CD14-positive monocyte (primary cell): ENCODE results near the gene COL12A1. TPM values are rescaled to one million over a fixed set of nuclear protein-coding genes. Genes with fewer than 3 reads are reported as not detected.
A peak's percentile ranks its signal among the peaks of the same experiment; 100 is the strongest.

Source experiments
- DNase-seq, 3 donors: peaks; one replicate each; pipeline ENCODE4 v3.0.0-alpha.2; 2011 to 2022
- H2AFZ ChIP-seq: 2 replicates; pipeline ENCODE4 v1.6.0; 2012; ENCODE audit warnings: mild to moderate bottlenecking, low read depth, low read length, inconsistent platforms; ENCODE audit not compliant: insufficient read depth, poor library complexity, severe bottlenecking
- H3K27ac ChIP-seq, 2 donors: 1 replicate in 1 of 2; 2 replicates in 1 of 2; pipeline ENCODE4 v1.5.1; 2012 to 2013; ENCODE audit warnings: low read length in 2 of 2, control low read depth in 1 of 2, inconsistent platforms in 1 of 2, low read depth in 1 of 2, mild to moderate bottlenecking in 1 of 2
- H3K27me3 ChIP-seq, 2 donors: one replicate each; pipeline versions ENCODE4 v1.6.0 to v1.6.1; 2011 to 2013; ENCODE audit warnings: low read length in 2 of 2; ENCODE audit not compliant: control insufficient read depth in 2 of 2, insufficient read depth in 2 of 2
- H3K36me3 ChIP-seq, 2 donors: replicated peaks in 1 of 2; 1 replicate in 1 of 2; 2 replicates in 1 of 2; pipeline versions ENCODE4 v1.5.1 to v1.6.1; 2012 to 2013; ENCODE audit warnings: low read length in 2 of 2, control low read depth in 1 of 2, inconsistent platforms in 1 of 2, mild to moderate bottlenecking in 1 of 2; ENCODE audit not compliant: insufficient read depth in 2 of 2, control insufficient read depth in 1 of 2
- H3K4me1 ChIP-seq, 2 donors: 1 replicate in 1 of 2; 2 replicates in 1 of 2; pipeline versions ENCODE4 v1.5.1 to v1.6.1; 2012 to 2013; ENCODE audit warnings: low read length in 2 of 2, control low read depth in 1 of 2, inconsistent platforms in 1 of 2, mild to moderate bottlenecking in 1 of 2, moderate library complexity in 1 of 2; ENCODE audit not compliant: insufficient read depth in 2 of 2, control insufficient read depth in 1 of 2
- H3K4me2 ChIP-seq: replicated peaks from 2 replicates; pipeline ENCODE3; 2012; ENCODE audit warnings: low read length, moderate library complexity, mild to moderate bottlenecking; ENCODE audit not compliant: poor library complexity, severe bottlenecking; ENCODE audit errors: extremely low read depth
- H3K4me3 ChIP-seq, 3 experiments: fragments of 200-600 bp in 1 of 3; sonication (generic) in 1 of 3; replicated peaks in 1 of 3; 1 replicate in 2 of 3; 2 replicates in 1 of 3; pipeline ENCODE4 v1.5.1; 2011 to 2013; ENCODE audit warnings: low read length in 3 of 3, mild to moderate bottlenecking in 3 of 3, control low read depth in 2 of 3, low read depth in 2 of 3, inconsistent platforms in 1 of 3, moderate library complexity in 1 of 3
- H3K79me2 ChIP-seq: 2 replicates; pipeline ENCODE4 v1.6.0; 2012; ENCODE audit warnings: mild to moderate bottlenecking, control low read depth, inconsistent platforms, low read length, moderate library complexity; ENCODE audit not compliant: insufficient read depth
- H3K9ac ChIP-seq: 2 replicates; pipeline ENCODE4 v1.6.0; 2017; ENCODE audit warnings: low read length, mild to moderate bottlenecking; ENCODE audit not compliant: insufficient read depth, poor library complexity, severe bottlenecking
- H3K9me3 ChIP-seq, 2 donors: replicated peaks in 1 of 2; 1 replicate in 1 of 2; 2 replicates in 1 of 2; pipeline versions ENCODE4 v1.5.1 to v1.6.1; 2012 to 2013; ENCODE audit warnings: low read length in 2 of 2, control low read depth in 1 of 2; ENCODE audit not compliant: control insufficient read depth in 1 of 2, insufficient read depth in 1 of 2
- H4K20me1 ChIP-seq: 2 replicates; pipeline ENCODE4 v1.6.0; 2012; ENCODE audit warnings: mild to moderate bottlenecking, low read length, control low read depth, moderate library complexity; ENCODE audit not compliant: insufficient read depth
- H3K27ac Mint-ChIP-seq, 7 donors: one replicate each; pipeline ENCODE4 v1.8.0; 2020; ENCODE audit warnings: mild to moderate bottlenecking in 7 of 7, mixed read lengths in 7 of 7, moderate library complexity in 6 of 7, inconsistent platforms in 2 of 7
- H3K27me3 Mint-ChIP-seq, 3 donors: one replicate each; pipeline ENCODE4 v1.8.0; 2021 to 2022; ENCODE audit warnings: low read depth in 3 of 3, mild to moderate bottlenecking in 3 of 3, mixed read lengths in 3 of 3, moderate library complexity in 3 of 3, inconsistent platforms in 1 of 3
- H3K36me3 Mint-ChIP-seq, 2 donors: one replicate each; pipeline ENCODE4 v1.8.0; 2020; ENCODE audit warnings: mixed read lengths in 2 of 2, inconsistent platforms in 1 of 2, mild to moderate bottlenecking in 1 of 2
- H3K4me1 Mint-ChIP-seq: one replicate; pipeline ENCODE4 v1.8.0; 2020; ENCODE audit warnings: mild to moderate bottlenecking, mixed read lengths
- H3K4me3 Mint-ChIP-seq, 2 donors: one replicate each; pipeline ENCODE4 v1.8.0; 2020; ENCODE audit warnings: mild to moderate bottlenecking in 2 of 2, mixed read lengths in 2 of 2, moderate library complexity in 1 of 2
- H3K9me3 Mint-ChIP-seq, 7 donors: one replicate each; pipeline ENCODE4 v1.8.0; 2020 to 2022; ENCODE audit warnings: mixed read lengths in 7 of 7, mild to moderate bottlenecking in 6 of 7, moderate library complexity in 6 of 7, inconsistent platforms in 2 of 7
- WGBS: methylation state at CpG from one replicate; pipeline ENCODE4 v1.1.5; 2013; ENCODE audit warnings: missing lambda C conversion rate; ENCODE audit not compliant: insufficient coverage; 5-methylcytosine and 5-hydroxymethylcytosine counted together
- intact Hi-C, 2 donors: fragments of 100-400 bp; cut with micrococcal nuclease; formaldehyde crosslinking; loops; one replicate each; pipeline versions ENCODE4 v1.15.0 to v1.15.1; 2023
- polyA plus RNA-seq, 3 donors: library from polyadenylated mRNA; depleted of rRNA in 1 of 3; unstranded in 2 of 3; stranded (reverse) in 1 of 3; fragments of 300-500 nt in 2 of 3; fragments of >200 nt in 1 of 3; fragmentation: Illumina TruSeq in 2 of 3; gene quantifications; 1 replicate in 2 of 3; 2 replicates in 1 of 3; pipeline ENCODE4 v1.2.3, GENCODE V29; 2012 to 2021
- TF ChIP-seq, protein P1 (sequence below): fragments of 200-600 bp; IDR thresholded peaks from one replicate; pipeline ENCODE4 v1.8.0; 2022; ENCODE audit warnings: antibody characterized with exemption, mild to moderate bottlenecking

COL12A1 gene
- polyA plus RNA-seq, 3 donors = not detected

DNA sequence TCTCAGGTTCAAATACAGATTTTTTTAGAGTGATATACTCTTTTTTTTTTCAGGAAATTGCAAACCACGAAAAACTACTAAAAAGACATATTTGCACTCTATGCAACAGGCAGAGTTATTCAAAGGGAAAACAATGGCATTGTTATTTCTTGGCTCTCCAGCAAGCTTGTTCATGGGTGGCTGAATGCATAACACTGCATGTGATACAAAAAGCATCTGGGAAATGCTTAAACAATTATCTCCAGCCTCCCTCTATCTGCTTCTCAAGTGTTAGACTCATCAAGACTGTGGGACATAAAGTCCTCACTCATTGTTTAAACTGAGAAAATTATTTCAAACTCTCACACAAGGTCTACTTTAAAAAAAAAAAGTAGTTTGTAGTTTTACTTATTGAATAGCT is 7.3 kb upstream of the COL12A1 start:
- H3K36me3 ChIP-seq = no peaks in the 10 kb centered on the region
- no peaks in the 10 kb centered on the region for H3K9me3 ChIP-seq
- peaks cover 12 to 16% of the 10 kb centered on the region in 2 donors for H3K27me3 ChIP-seq
- H3K4me3 ChIP-seq = no peak overlapping the region
- peaks cover 7 to 8% of the 10 kb centered on the region in 2 donors for H3K4me1 ChIP-seq
- H4K20me1 ChIP-seq = no peaks in the 10 kb centered on the region
- no peak for DNase-seq
- no peak overlapping the region for H3K27ac ChIP-seq
- H3K4me2 ChIP-seq = no peak overlapping the region
- H2AFZ ChIP-seq = no peak overlapping the region
- no CpG with 5 or more reads among the region's 1 CpG for whole genome bisulfite sequencing
- H3K4me3 Mint-ChIP-seq = no peak overlapping the region
- TF ChIP-seq, protein P1, sequence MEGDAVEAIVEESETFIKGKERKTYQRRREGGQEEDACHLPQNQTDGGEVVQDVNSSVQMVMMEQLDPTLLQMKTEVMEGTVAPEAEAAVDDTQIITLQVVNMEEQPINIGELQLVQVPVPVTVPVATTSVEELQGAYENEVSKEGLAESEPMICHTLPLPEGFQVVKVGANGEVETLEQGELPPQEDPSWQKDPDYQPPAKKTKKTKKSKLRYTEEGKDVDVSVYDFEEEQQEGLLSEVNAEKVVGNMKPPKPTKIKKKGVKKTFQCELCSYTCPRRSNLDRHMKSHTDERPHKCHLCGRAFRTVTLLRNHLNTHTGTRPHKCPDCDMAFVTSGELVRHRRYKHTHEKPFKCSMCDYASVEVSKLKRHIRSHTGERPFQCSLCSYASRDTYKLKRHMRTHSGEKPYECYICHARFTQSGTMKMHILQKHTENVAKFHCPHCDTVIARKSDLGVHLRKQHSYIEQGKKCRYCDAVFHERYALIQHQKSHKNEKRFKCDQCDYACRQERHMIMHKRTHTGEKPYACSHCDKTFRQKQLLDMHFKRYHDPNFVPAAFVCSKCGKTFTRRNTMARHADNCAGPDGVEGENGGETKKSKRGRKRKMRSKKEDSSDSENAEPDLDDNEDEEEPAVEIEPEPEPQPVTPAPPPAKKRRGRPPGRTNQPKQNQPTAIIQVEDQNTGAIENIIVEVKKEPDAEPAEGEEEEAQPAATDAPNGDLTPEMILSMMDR = no peak
- H3K36me3 Mint-ChIP-seq = peaks cover 0 to 5% of the 10 kb centered on the region in 2 donors
- no peaks in the 10 kb centered on the region for H3K79me2 ChIP-seq
- peaks cover 18% of the 10 kb centered on the region for H3K4me1 Mint-ChIP-seq
- H3K27ac Mint-ChIP-seq = no peak overlapping the region
- no peak overlapping the region for H3K9ac ChIP-seq
- intact Hi-C loops = loop anchor here in 1 of 2 donors (10.0 kb wide), 1 partner anchor 1358 kb away; no protein-coding TSS in a partner anchor
- H3K9me3 Mint-ChIP-seq = peaks cover 0 to 6% (median under 1%) of the 10 kb centered on the region in 7 donors
- H3K27me3 Mint-ChIP-seq = peaks cover 13 to 25% (median 20%) of the 10 kb centered on the region in 3 donors

DNA sequence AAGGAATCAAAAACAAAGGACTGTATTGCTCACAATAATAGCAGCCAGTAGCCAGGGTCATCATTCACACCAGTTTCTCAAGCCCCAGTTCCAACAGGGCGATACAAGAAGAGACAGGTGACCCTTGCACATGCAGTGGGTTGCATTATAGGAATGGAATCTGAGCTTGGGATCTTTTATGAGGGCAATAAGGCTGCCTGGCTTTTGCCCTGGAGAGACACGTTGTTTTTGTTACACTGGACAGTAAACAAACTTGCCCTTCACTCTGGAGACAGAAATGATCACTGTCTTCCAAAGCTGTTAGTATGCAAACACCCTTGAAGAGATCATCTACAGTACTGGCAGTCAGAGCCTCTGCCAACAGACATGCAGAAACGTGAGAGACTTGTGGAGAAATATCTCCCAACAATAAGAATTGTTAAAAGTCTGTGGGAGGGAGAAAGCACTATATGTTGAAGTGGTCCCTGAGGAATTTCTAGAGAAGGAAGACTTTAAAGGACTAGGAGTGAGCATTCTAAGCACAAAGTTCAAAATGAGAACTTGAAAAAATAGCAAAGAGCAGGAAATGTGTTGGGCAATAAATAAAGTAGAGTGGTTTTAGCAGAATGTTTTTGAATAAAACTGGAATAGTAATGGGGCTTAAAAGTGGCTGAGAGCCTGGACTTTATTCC is 6.2 kb upstream of the COL12A1 start:
- peaks cover 13 to 18% of the 10 kb centered on the region in 2 donors for H3K4me1 ChIP-seq
- no peaks in the 10 kb centered on the region for H3K79me2 ChIP-seq
- peaks cover 16 to 27% of the 10 kb centered on the region in 2 donors for H3K27me3 ChIP-seq
- no peak overlapping the region for H3K9ac ChIP-seq
- intact Hi-C loops = loop anchor here in 1 of 2 donors (2.0 to 10.0 kb wide), 2 partner anchors 1357 to 1473 kb away; no protein-coding TSS in a partner anchor
- H3K36me3 ChIP-seq = no peaks in the 10 kb centered on the region
- Mint-ChIP-seq H3K36me3 (peaks cover 0 to 10% of the 10 kb centered on the region in 2 donors), H3K4me1 (peaks cover 26% of the 10 kb centered on the region), H3K9me3 (peaks cover 0 to 16% (median 3%) of the 10 kb centered on the region in 7 donors), H3K4me3 (no peak overlapping the region), H3K27ac (no peak overlapping the region), H3K27me3 (peaks cover 22 to 35% (median 31%) of the 10 kb centered on the region in 3 donors)
- no peak overlapping the region for H3K4me2 ChIP-seq
- no CpG with 5 or more reads among the region's 3 CpGs for WGBS
- no peak overlapping the region for H3K4me3 ChIP-seq
- DNase-seq = no peak
- no peaks in the 10 kb centered on the region for H4K20me1 ChIP-seq
- no peak overlapping the region for H3K27ac ChIP-seq
- TF ChIP-seq, protein P1 = no peak
- H3K9me3 ChIP-seq = peaks cover 0 to 7% of the 10 kb centered on the region in 2 donors
- H2AFZ ChIP-seq = peak overlapping the region; percentile 39
